Gastroesophageal sphincter (tissue), 4 donors: ENCODE results near the gene SFI1. TPM values are rescaled to one million over a fixed set of nuclear protein-coding genes. Genes with fewer than 3 reads are reported as not detected.

ENCODE experiments used
- ATAC-seq: fragments of 150-250 bp; one replicate; pipeline ENCODE4 v1.9.1; 2016; ENCODE audit warnings: mild to moderate bottlenecking, moderate library complexity
- H3K27ac ChIP-seq, 4 donors: fragments of 200-600 bp; sonication (generic) in 3 of 4; 1 replicate in 3 of 4; 2 replicates in 1 of 4; pipeline ENCODE4 v1.5.1; 2016 to 2019
- H3K27me3 ChIP-seq: fragments of 200-600 bp; sonication (generic); one replicate; pipeline ENCODE4 v1.5.1; 2019
- H3K36me3 ChIP-seq, 2 donors: fragments of 200-600 bp; sonication (generic); one replicate each; pipeline ENCODE4 v1.5.1; 2019; ENCODE audit warnings: control low read depth in 1 of 2
- H3K4me1 ChIP-seq, 3 donors: fragments of 200-600 bp; sonication (generic); 1 replicate in 2 of 3; 2 replicates in 1 of 3; pipeline ENCODE4 v1.5.1; 2016 to 2019; ENCODE audit warnings: control low read depth in 2 of 3
- H3K4me3 ChIP-seq, 2 donors: fragments of 200-600 bp; sonication (generic); one replicate each; pipeline ENCODE4 v1.5.1; 2019; ENCODE audit warnings: mild to moderate bottlenecking in 1 of 2, moderate library complexity in 1 of 2
- H3K9me3 ChIP-seq, 3 donors: fragments of 200-600 bp; sonication (generic); one replicate each; pipeline ENCODE4 v1.5.1; 2017 to 2019; ENCODE audit warnings: control low read depth in 2 of 3
- EP300 ChIP-seq: sonication (generic); formaldehyde crosslinking; IDR thresholded peaks from one replicate; pipeline ENCODE4 v1.6.1; 2017; ENCODE audit warnings: antibody characterized with exemption, mild to moderate bottlenecking
- POLR2A ChIP-seq, 2 donors: fragments of 450-650 bp; IDR thresholded peaks; one replicate each; pipeline ENCODE4 v1.6.1; 2017; ENCODE audit warnings: antibody characterized with exemption in 2 of 2, mild to moderate bottlenecking in 2 of 2, moderate library complexity in 1 of 2
- POLR2AphosphoS5 ChIP-seq: sonication (generic); formaldehyde crosslinking; IDR thresholded peaks from one replicate; pipeline ENCODE4 v1.6.1; 2017; ENCODE audit warnings: antibody characterized with exemption
- WGBS, 2 donors: methylation state at CpG; one replicate each; pipeline ENCODE4 v1.1.5; 2018; ENCODE audit warnings: low coverage in 1 of 2; 5-methylcytosine and 5-hydroxymethylcytosine counted together
- total RNA-seq, 4 donors: library from RNA; depleted of rRNA; stranded (reverse); fragments of >200 nt; gene quantifications; one replicate each; pipeline ENCODE4 v1.1.0, GENCODE V29; 2016
- TF ChIP-seq, protein P1 (sequence below), 4 experiments: fragments of 200-600 bp in 2 of 4; fragments of 450-650 bp in 2 of 4; sonication (generic) in 1 of 4; IDR thresholded peaks; one replicate each; pipeline ENCODE4 v1.5.1; 2017 to 2019; ENCODE audit warnings: antibody characterized with exemption in 4 of 4, mild to moderate bottlenecking in 2 of 4, moderate library complexity in 2 of 4

Gene SFI1
- total RNA-seq, 4 donors from 2014 or later: 14.4 to 54.8 (median 20.0) TPM

DNA sequence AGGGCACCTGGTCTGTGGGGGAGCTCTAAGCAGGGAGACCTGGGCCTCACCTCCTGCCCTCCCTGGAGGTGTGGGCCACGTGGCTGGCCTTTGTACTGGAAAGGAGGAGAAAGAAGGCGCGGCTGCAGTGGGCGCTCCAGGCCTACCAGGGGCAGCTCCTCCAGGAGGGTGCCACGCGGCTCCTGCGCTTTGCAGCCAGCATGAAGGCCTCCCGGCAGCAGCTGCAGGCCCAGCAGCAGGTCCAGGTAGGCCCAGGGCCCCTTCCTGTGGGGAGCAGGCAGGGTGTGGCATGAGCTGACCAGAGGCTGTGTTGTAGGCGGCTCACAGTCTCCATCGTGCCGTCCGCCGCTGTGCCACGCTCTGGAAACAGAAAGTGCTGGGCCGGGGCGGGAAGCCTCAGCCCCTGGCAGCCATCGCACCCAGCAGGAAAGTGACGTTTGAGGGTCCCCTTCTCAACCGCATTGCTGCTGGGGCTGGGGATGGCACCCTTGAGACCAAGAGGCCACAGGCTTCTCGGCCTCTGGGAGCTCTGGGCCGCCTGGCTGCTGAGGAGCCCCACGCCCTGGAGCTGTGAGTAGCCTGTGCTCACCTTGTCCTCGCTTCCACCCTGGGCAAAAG is 117.1 kb downstream of the SFI1 start:
- no peak overlapping the region for H3K27ac ChIP-seq
- TF ChIP-seq EP300: no peak
- no peak for TF ChIP-seq POLR2AphosphoS5
- WGBS, 2 donors: 80% methylated on average over 1 of the region's 23 CpGs; no CpG with 5 or more reads in 1 of the 2 donors
- peaks cover 0 to 41% of the 10 kb centered on the region in 2 donors for H3K36me3 ChIP-seq
- H3K4me1 ChIP-seq: peaks cover 0 to 11% (median 0%) of the 10 kb centered on the region in 3 donors
- H3K9me3 ChIP-seq: no peaks in the 10 kb centered on the region
- H3K27me3 ChIP-seq: no peaks in the 10 kb centered on the region
- H3K4me3 ChIP-seq: no peak overlapping the region
- ATAC-seq: no peak

DNA sequence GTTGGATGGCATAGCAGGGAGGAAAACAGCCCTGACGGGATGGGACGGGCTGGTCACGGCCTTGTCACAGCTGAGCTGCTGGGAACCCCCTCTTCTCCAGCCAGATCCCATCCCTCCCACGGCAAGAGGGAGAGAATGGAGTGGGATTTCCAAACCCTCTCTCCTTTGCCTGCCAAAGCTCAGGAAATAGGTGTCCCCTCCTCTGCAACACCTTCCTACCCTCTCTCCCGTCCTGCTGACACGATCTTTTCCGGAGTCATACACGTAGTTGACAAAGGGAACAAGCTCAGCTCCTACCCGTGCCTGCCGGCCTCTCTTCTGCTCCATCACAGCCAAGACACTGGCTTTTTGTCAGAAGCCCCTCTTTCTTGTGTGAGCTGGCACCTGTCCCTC is 117.6 kb downstream of the SFI1 start:
- WGBS, 2 donors: 73 to 81% methylated on average over 2 to 5 of the region's 10 CpGs
- ATAC-seq: no peak
- no peak overlapping the region for H3K4me3 ChIP-seq
- H3K27me3 ChIP-seq: no peaks in the 10 kb centered on the region
- TF ChIP-seq, protein P1, sequence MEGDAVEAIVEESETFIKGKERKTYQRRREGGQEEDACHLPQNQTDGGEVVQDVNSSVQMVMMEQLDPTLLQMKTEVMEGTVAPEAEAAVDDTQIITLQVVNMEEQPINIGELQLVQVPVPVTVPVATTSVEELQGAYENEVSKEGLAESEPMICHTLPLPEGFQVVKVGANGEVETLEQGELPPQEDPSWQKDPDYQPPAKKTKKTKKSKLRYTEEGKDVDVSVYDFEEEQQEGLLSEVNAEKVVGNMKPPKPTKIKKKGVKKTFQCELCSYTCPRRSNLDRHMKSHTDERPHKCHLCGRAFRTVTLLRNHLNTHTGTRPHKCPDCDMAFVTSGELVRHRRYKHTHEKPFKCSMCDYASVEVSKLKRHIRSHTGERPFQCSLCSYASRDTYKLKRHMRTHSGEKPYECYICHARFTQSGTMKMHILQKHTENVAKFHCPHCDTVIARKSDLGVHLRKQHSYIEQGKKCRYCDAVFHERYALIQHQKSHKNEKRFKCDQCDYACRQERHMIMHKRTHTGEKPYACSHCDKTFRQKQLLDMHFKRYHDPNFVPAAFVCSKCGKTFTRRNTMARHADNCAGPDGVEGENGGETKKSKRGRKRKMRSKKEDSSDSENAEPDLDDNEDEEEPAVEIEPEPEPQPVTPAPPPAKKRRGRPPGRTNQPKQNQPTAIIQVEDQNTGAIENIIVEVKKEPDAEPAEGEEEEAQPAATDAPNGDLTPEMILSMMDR (IDR thresholded peaks at IDR 0.05): no peak
- TF ChIP-seq EP300 (no peak), POLR2A (IDR thresholded peaks at IDR 0.05) (no peak), POLR2AphosphoS5 (no peak)
- no peak overlapping the region for H3K27ac ChIP-seq
- H3K4me1 ChIP-seq: peaks cover 0 to 11% (median 0%) of the 10 kb centered on the region in 3 donors
- H3K9me3 ChIP-seq: no peaks in the 10 kb centered on the region
- peaks cover 0 to 46% of the 10 kb centered on the region in 2 donors for H3K36me3 ChIP-seq

DNA sequence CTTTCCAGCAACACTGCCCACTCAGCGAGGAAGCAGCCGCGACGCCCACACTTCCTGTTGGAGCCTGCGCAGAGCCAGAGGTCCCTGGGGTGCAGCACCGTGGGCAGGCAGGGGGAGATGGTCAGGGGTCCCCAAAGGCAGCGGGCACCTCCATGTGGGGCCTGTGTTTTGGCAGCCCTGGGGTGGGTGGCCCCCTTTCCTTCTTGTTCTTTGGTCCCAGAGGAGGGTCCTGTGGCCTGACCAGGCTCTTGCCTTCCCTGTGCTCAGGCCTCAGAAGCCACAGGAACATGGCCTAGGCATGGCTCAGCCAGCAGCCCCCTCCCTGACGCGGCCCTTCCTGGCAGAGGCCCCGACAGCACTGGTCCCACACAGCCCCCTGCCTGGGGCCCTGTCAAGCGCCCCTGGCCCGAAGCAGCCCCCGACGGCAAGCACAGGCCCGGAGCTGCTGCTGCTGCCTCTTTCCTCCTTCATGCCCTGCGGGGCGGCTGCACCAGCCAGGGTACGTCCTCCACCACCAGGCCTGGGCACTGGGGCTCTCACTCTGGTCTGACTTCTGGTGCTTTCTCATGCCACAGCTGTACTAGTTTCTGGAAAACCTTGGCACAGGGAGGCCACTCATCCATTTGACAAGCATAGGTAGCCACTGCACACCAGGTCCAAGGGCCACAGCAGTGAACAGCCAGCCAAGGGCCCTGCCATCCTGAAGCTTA is 118.6 kb downstream of the SFI1 start:
- no peak overlapping the region for H3K4me3 ChIP-seq
- no peak overlapping the region for H3K27ac ChIP-seq
- no peaks in the 10 kb centered on the region for H3K27me3 ChIP-seq
- WGBS, 2 donors: no CpG with 5 or more reads among the region's 18 CpGs
- H3K9me3 ChIP-seq: no peaks in the 10 kb centered on the region
- H3K36me3 ChIP-seq: peaks cover 0 to 56% of the 10 kb centered on the region in 2 donors
- peaks cover 0 to 11% (median 0%) of the 10 kb centered on the region in 3 donors for H3K4me1 ChIP-seq
- TF ChIP-seq POLR2AphosphoS5 (no peak), EP300 (no peak), POLR2A (IDR thresholded peaks at IDR 0.05) (no peak)
- TF ChIP-seq, protein P1 (IDR thresholded peaks at IDR 0.05): no peak
- ATAC-seq: no peak

DNA sequence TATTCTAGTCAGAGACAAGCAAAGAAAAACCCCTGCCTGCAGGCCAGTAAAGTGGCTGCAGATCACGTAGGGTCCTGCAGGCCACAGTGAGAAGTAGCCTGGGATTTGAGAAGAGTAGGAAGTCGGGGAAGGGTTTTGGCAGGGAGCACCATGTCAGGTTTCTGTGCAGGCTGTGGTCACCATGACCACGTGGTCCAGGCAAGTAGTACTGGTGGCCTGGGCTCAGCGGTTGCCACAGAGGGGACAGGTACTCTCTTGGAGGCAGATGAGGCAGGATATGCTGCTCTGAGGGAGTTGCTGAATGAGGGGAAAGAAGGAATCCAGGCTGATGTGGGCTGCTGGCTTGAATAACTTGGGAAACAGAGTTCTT is 119.1 kb downstream of the SFI1 start:
- WGBS, 2 donors: 70% methylated on average over 3 of the region's 4 CpGs; no CpG with 5 or more reads in 1 of the 2 donors
- no peak overlapping the region for H3K27ac ChIP-seq
- no peak for ATAC-seq

DNA sequence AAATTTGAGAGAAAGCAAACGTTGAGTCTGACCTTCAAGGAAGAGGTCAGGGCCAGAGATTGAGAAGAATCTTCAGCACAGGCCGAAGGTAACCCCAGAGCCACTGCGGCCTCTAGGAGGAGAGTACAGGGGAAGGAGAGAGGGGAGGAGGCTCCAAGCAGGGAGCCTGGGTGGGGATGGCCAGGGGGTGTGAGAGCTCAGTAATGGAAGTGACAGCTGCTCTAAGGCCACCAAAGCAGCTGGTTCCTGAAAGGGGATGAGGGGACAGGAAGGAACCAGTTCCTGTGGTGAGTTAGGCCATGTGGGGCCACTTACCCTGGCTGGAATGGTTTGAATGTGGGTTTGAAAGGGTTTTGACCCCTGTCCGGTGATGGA is 119.6 kb downstream of the SFI1 start:
- no peak for ATAC-seq
- Histone ChIP-seq H3K4me3 (no peak overlapping the region), H3K27ac (no peak overlapping the region), H3K36me3 (peaks cover 0 to 66% of the 10 kb centered on the region in 2 donors), H3K9me3 (no peaks in the 10 kb centered on the region), H3K27me3 (no peaks in the 10 kb centered on the region), H3K4me1 (peaks cover 0 to 3% (median 0%) of the 10 kb centered on the region in 3 donors)
- WGBS, 2 donors: 54% methylated on average over 3 to 4 of the region's 4 CpGs
- no peak for TF ChIP-seq EP300
- no peak for TF ChIP-seq POLR2A (IDR thresholded peaks at IDR 0.05)
- TF ChIP-seq POLR2AphosphoS5: no peak

More for the DNA sequence above, 119.1 kb downstream of the SFI1 start:
- peaks cover 0 to 62% of the 10 kb centered on the region in 2 donors for H3K36me3 ChIP-seq
- no peaks in the 10 kb centered on the region for H3K9me3 ChIP-seq
- H3K4me3 ChIP-seq: no peak overlapping the region
- H3K27me3 ChIP-seq: no peaks in the 10 kb centered on the region
- no peak for TF ChIP-seq POLR2A (IDR thresholded peaks at IDR 0.05)
- no peak for TF ChIP-seq EP300
- TF ChIP-seq, protein P1 (IDR thresholded peaks at IDR 0.05): no peak
- TF ChIP-seq POLR2AphosphoS5: no peak
- H3K4me1 ChIP-seq: peaks cover 0 to 8% (median 0%) of the 10 kb centered on the region in 3 donors
